ENCODE results near the gene FBXL12. TPM values are rescaled to one million over a fixed set of nuclear protein-coding genes. Genes with fewer than 3 reads are reported as not detected.
A peak's percentile ranks its signal among the peaks of the same experiment; 100 is the strongest.
"Not testable (repeated sequence)": the region's sequence is repeated elsewhere in the genome, so short reads cannot be mapped to it uniquely, and the experiment has no call there.

The FBXL12 gene
- 12.1 TPM for total RNA-seq

DNA sequence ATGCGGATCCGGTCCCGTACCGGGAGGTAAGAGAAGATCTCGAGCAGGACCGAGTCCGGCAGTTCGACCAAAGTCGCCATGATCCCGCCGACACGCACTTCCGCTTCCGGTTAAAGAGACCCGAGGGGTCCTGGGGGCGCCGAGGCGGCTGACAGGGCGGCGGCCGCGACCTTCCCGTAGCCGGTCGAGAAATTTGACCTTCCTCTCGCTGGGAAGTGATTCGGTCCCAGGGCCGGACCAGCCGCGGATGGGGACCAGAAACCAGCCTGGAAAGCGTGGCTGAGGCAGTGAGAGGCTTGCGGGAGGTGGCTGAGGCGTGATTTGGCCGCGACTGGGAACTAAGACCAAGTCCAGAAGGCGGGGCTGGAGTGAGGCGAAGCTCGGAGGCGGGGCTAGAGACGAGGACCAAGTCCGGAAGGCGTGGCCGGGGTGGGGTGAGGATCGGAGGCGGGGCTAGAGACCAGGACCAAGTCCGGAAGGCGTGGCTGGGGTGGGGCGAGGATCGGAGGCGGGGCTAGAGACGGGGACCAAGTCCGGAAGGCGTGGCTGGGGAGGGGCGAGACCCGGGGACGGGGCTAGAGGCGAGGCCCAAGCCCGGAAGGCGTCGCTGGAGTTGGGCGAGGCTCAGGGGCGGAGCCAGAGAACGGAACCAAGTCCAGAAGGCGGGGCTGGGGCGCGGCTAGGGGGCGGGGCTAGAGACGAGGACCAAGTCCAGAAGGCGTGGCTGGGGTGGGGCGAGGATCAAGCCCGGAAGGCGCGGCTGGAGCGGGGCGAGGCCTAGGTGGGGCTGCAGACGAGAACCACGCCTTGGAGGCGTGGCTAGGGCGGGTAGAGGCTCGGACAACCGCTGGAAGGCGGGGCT is at the start of gene FBXL12:
FBXL12 (minus strand) TSS at position 346 of the 862 bp plus-strand sequence; CDS start at position 80, 266 bp downstream.
- peak; percentile 89 for ATAC-seq
- DNase-seq (ENCODE audit: low spot score), result peak; percentile 100

GRCh38 chr19:9865732-9866501 is 47.0 kb upstream of the FBXL12 start:
- no peak for DNase-seq (ENCODE audit: low spot score)
- ATAC-seq, result no peak

GRCh38 chr19:9863759-9864158 is 44.9 kb upstream of the FBXL12 start:
- DNase-seq (ENCODE audit: low spot score) (no peak), ATAC-seq (no peak)

GRCh38 chr19:9862938-9863337 is 44.1 kb upstream of the FBXL12 start:
- ATAC-seq (no peak), DNase-seq (ENCODE audit: low spot score) (no peak)

DNA sequence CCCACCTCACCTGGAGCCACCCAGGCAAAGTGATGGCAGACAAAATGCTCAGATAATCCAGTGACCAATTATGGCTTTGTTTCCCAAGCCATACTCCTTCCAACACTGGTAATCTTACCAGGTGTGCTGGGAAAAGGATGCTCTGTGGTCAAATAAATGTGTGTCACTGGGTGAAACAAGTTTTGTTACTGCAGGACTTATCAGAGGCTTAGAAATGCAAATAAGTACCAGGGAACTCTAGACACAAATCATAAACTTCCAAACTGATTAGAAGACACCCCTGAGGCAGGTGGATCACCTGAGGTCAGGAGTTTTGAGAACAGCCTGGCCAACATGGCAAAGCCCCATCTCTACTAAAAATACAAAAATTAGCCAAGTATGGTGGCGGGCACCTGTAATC is 42.6 kb upstream of the FBXL12 start:
- ATAC-seq (no peak), DNase-seq (ENCODE audit: low spot score) (no peak)

DNA sequence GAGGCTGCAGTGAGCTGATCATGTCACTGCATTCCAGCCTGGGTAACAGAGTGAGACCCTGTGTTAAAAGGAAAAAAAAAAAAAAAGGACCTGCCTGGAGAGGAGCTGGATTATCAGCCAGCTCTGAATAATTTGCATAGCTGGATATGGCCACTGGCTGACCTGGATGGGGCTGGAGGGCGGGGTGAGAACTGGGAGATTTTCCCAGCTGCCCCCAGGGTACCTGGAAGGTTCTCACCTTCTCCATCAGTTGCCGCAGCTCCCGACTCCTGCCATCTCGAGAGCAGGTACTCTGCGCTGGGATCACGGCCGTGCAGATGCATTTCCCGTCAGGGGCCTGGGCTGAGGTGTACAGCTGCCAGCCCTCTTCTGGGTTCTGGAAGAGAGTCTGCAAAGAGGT is 41.5 kb upstream of the FBXL12 start:
- no peak for ATAC-seq
- no peak for DNase-seq (ENCODE audit: low spot score)

DNA sequence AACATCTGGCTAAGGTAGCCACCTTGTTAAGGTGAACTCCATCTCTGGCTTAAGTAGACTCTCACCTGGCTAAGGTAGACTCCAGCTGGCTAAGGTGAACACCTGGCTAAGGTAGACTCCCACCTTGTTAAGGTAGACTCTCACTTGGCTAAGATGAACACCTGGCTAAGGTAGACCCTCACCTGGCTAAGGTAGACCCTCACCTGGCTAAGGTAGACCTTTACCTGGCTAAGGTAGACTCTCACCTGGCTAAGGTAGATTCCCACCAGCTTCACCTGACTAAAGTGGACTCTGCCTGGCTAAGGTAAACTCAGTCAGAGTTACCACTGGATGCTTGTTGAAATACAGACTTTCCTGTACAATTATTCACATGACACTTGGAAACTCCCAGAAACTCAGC is 39.9 kb upstream of the FBXL12 start:
- DNase-seq (ENCODE audit: low spot score) (no peak), ATAC-seq (no peak)

- no peak for ATAC-seq
- no peak for DNase-seq (ENCODE audit: low spot score)
These were observed 39.3 kb upstream of the FBXL12 start for GRCh38 chr19:9857920-9858746.

- no peak for DNase-seq (ENCODE audit: low spot score)
- ATAC-seq, result no peak
These were observed 38.3 kb upstream of the FBXL12 start for GRCh38 chr19:9857076-9857721.

GRCh38 chr19:9856609-9857008 is 37.7 kb upstream of the FBXL12 start:
- no peak for DNase-seq (ENCODE audit: low spot score)
- no peak for ATAC-seq

DNA sequence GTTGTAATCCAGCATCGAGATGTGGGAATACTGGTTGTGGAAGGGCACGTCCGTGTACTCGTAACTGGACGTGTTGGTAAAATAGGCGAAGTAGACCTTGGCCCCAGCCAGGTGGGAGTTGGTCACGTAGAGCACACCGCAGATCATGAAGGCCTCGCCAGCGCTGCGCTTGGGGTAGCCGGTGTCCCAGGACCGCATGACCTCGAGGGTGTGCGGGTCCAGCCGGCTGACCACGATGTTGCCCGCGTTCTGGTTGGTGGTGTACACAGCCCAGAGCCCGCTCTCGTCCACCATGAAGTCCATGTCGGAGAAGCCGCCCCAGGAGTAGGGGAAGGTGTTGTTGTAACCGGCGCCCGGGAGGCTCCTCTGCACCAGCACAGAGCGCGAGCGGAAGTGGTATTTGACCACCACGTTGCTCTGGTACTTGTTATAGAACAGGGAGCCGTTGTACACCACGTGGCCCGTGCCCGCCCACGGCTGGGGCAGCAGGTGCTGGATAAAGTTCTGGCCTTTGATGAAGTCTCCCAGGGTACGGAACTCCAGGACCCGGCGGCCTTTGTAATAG is 35.5 kb upstream of the FBXL12 start:
- no peak for DNase-seq (ENCODE audit: low spot score)
- ATAC-seq, result no peak

DNA sequence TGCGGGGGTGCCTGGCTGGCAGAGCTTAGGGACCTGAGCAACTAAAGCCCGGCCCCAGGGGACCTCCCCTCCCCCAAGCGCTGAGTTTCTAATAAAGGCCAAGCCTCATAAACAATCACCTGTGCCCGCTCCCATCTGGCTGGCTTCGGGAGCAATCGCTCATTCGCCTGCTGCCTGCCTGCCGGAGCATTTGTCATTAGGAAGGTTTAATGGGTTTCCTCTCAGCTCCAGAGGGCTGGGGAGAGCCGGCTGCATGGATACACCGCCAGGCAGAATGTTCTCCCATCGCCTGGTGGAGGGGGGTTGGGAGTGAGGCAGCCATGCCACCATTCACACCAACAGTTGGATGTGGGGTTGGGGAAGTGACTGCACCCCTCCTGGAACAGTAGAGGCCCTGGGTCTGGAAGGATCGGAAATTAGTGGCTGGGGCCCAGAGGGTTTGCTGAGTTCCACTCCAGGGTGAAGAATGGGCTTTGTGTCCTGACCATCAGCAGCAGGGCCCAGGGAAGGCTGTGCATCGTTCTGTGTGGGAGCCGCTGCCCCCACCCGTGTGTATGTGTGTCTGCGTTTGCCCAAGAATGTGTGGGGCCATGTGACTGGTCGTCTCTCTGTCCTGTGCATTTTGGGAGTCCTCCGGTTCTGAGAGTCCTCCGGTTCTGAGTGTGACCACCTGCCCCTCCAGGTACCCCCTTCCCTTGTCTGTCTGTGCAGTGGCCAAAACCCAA is 31.5 kb upstream of the FBXL12 start:
- no peak for DNase-seq (ENCODE audit: low spot score)
- ATAC-seq, result no peak

DNA sequence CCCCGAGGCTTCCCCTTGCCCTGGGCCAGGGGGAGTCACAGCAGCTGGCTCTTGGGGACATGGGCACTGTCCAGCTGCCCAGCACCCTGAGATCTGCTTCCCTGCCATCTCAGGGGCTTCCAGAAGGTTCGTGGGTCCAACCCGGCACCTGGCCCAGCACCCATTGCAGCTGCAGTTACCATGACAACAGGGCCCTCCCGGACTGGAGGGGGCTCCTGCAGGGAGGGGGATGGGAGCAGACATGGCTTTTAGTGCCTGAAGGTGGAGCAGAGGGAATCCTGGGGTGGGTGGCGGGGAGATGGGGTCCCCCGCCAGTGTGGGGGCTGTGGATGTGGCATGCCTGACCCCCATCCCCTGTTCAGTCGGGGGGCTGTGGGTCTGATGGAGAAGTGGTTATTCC is 30.9 kb upstream of the FBXL12 start:
- ATAC-seq, result no peak

GRCh38 chr19:9848762-9849161 is 29.9 kb upstream of the FBXL12 start:
- ATAC-seq (no peak), DNase-seq (ENCODE audit: low spot score) (no peak)

More for the DNA sequence above, 30.9 kb upstream of the FBXL12 start:
- DNase-seq (ENCODE audit: low spot score), result no peak

GRCh38 chr19:9848060-9848459 is 29.2 kb upstream of the FBXL12 start:
- ATAC-seq (peak; percentile 54), DNase-seq (ENCODE audit: low spot score) (no peak)

GRCh38 chr19:9847087-9847671 is 28.3 kb upstream of the FBXL12 start:
- DNase-seq (ENCODE audit: low spot score) (no peak), ATAC-seq (peak; percentile 58)

DNA sequence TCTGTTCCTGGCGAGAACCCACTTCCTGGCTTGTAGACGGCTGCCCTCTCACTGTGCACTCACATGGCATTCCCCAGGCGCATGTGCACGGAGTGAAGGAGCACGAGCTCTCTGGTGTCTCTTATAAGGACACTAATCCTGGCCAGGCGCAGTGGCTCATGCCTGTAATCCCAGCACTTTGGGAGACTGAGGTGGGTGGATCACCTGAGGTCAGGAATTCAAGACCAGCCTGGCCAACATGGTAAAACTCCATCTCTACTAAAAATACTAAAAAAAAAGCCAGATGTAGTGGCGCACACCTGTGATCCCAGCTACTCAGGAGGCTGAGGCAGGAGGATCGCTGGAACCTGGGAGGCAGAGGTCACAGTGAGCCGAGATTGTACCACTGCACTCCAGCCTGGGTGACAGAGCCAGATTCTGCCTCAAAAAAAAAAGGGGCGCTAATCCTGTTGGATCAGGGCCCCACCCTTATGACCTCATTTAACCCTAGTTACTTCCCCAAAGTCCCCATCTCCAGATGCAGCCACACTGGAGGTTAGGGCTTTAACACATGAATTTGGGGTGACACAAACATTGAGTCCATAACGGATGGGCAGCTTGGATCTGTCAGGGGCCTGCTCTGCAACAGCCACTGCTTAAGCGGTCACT is 24.9 kb upstream of the FBXL12 start:
- DNase-seq (ENCODE audit: low spot score); ATAC-seq: not testable (repeated sequence)

DNA sequence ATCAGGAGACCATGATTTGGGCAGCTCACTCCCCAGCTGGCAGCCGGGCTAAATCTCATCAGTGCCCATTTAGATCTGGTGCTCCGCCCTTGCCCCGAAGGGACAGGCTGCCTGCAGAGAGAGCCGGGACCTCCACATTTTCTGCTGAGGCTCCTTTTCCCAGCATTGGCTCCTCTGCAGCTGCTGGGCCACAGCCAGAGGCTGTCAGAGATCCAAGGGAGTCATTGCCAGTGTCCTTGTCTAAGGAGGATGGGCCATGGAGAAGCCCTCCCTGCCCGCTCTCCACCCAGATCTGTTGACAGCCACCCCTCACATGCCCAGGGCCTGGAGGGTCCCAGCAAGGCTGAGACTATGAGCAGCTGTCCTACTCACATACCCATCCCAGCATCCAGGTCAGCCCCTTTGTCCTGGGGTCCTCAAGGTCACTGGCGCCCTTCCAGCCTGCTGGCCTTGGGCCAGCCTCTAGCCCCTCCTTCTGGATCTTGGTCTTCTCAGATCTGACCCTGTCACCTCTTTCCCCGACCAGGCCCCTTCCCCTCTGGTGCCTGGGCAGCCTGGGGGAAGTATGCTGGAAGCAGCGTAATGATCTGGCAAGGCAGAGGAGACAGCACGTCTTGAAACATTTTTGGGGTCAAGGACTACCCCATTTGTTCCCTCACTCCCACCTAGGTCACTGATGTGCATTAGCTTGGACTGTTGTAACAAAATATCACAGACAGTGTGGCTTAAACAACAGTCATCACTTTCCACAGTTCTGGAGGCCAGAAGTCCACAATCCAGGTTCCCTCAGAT is 24.2 kb upstream of the FBXL12 start:
- DNase-seq (ENCODE audit: low spot score) (no peak), ATAC-seq (no peak)

Measured in left lobe of liver (tissue), 2 donors.